HEK293 (cell line): ENCODE measurements around the gene RNASE4.
A peak's percentile ranks its signal among the peaks of the same experiment; 100 is the strongest.

Experiments
- CTCF ChIA-PET: fragments of 350-600 bp; formaldehyde crosslinking; extraction: SDS; loops from one replicate; lab custom pipeline; 2021; ENCODE audit warnings: antibody characterized with exemption; lab: Yijun Ruan, JAX
- POLR2A ChIA-PET: fragments of 300-600 bp; formaldehyde crosslinking; extraction: SDS; loops from one replicate; lab custom pipeline; 2020; ENCODE audit warnings: antibody characterized with exemption, inconsistent platforms; lab: Yijun Ruan, JAX
- H3K27ac ChIP-seq: fragments of 200-500 bp; sonication (Bioruptor generic); 2 replicates; pipeline ENCODE4 v1.5.1; 2014; ENCODE audit warnings: low read depth, low read length, control low read depth, inconsistent platforms; ENCODE audit errors: extremely low read depth
- H3K36me3 ChIP-seq, 2 experiments: fragments of 200-500 bp in 1 of 2; sonication (Bioruptor generic) in 1 of 2; 1 replicate in 1 of 2; 2 replicates in 1 of 2; pipeline ENCODE4 v1.5.1; 2014 to 2017; ENCODE audit warnings: inconsistent platforms in 2 of 2, low read length in 2 of 2; ENCODE audit not compliant: control insufficient read depth in 2 of 2, insufficient read depth in 1 of 2
- H3K4me1 ChIP-seq: fragments of 200-500 bp; sonication (Bioruptor generic); 2 replicates; pipeline ENCODE4 v1.5.1; 2014; ENCODE audit warnings: mild to moderate bottlenecking, low read length, inconsistent platforms; ENCODE audit not compliant: control insufficient read depth, insufficient read depth
- H3K4me3 ChIP-seq: 2 replicates; pipeline ENCODE4 v1.5.1; 2011; ENCODE audit warnings: low read depth, mild to moderate bottlenecking, control low read depth, low read length, moderate library complexity
- H3K9me3 ChIP-seq: fragments of 200-500 bp; sonication (Bioruptor generic); 2 replicates; pipeline ENCODE4 v1.5.1; 2014; ENCODE audit warnings: low read depth, low read length, inconsistent platforms; ENCODE audit not compliant: control insufficient read depth, insufficient read depth
- BCL6B ChIP-seq: fragments of 450-650 bp; formaldehyde crosslinking; IDR thresholded peaks from 2 replicates; pipeline ENCODE4 v1.5.1; 2017; ENCODE audit warnings: missing biosample characterization, missing genetic modification characterization
- GLI4 ChIP-seq: fragments of 450-650 bp; formaldehyde crosslinking; IDR thresholded peaks from 2 replicates; pipeline ENCODE4 v1.5.1; 2016; ENCODE audit warnings: missing biosample characterization, missing genetic modification characterization
- GLIS1 ChIP-seq: fragments of 450-650 bp; formaldehyde crosslinking; IDR thresholded peaks from 2 replicates; pipeline ENCODE4 v1.5.1; 2016; ENCODE audit warnings: missing biosample characterization, missing genetic modification characterization
- HIC1 ChIP-seq: fragments of 450-650 bp; formaldehyde crosslinking; IDR thresholded peaks from 2 replicates; pipeline ENCODE4 v1.5.1; 2016; ENCODE audit warnings: missing biosample characterization, missing genetic modification characterization
- KLF17 ChIP-seq: fragments of 450-650 bp; formaldehyde crosslinking; IDR thresholded peaks from 2 replicates; pipeline ENCODE4 v1.5.1; 2016; ENCODE audit warnings: missing biosample characterization, missing genetic modification characterization
- KLF8 ChIP-seq: fragments of 450-650 bp; formaldehyde crosslinking; IDR thresholded peaks from 2 replicates; pipeline ENCODE4 v1.5.1; 2016; ENCODE audit warnings: missing biosample characterization, missing genetic modification characterization
- OVOL3 ChIP-seq: fragments of 450-650 bp; formaldehyde crosslinking; IDR thresholded peaks from 2 replicates; pipeline ENCODE4 v1.5.1; 2016; ENCODE audit warnings: missing biosample characterization, missing genetic modification characterization
- PBX3 ChIP-seq: sonication (generic); formaldehyde crosslinking; IDR thresholded peaks from 2 replicates; pipeline ENCODE4 v1.8.1; 2022; ENCODE audit warnings: mild to moderate bottlenecking, moderate library complexity, missing genetic modification reagents
- PRDM4 ChIP-seq: fragments of 450-650 bp; formaldehyde crosslinking; IDR thresholded peaks from 2 replicates; pipeline ENCODE4 v1.5.1; 2017; ENCODE audit warnings: missing biosample characterization, missing genetic modification characterization
- REPIN1 ChIP-seq: fragments of 450-650 bp; formaldehyde crosslinking; IDR thresholded peaks from 2 replicates; pipeline ENCODE4 v1.5.1; 2017; ENCODE audit warnings: missing biosample characterization, missing genetic modification characterization, low read depth
- TRIM28 ChIP-seq: IDR thresholded peaks from 2 replicates; pipeline ENCODE4 v1.6.1; 2011; ENCODE audit warnings: low read length, control low read depth, borderline replicate concordance
- ZBTB44 ChIP-seq: fragments of 450-650 bp; IDR thresholded peaks from 2 replicates; pipeline ENCODE4 v1.5.1; 2018; ENCODE audit warnings: missing biosample characterization, mild to moderate bottlenecking, missing genetic modification characterization
- ZNF148 ChIP-seq: fragments of 450-650 bp; formaldehyde crosslinking; IDR thresholded peaks from 2 replicates; pipeline ENCODE4 v1.5.0; 2017; ENCODE audit warnings: missing biosample characterization, missing genetic modification characterization, borderline replicate concordance
- ZNF169 ChIP-seq: fragments of 450-650 bp; formaldehyde crosslinking; IDR thresholded peaks from 2 replicates; pipeline ENCODE4 v1.5.1; 2016; ENCODE audit warnings: missing biosample characterization, missing genetic modification characterization
- ZNF19 ChIP-seq: fragments of 450-650 bp; formaldehyde crosslinking; IDR thresholded peaks from 2 replicates; pipeline ENCODE4; 2016; ENCODE audit warnings: missing biosample characterization, missing genetic modification characterization, low read depth
- ZNF394 ChIP-seq: fragments of 450-650 bp; formaldehyde crosslinking; IDR thresholded peaks from 2 replicates; pipeline ENCODE4 v1.5.1; 2016; ENCODE audit warnings: missing biosample characterization, missing genetic modification characterization, mild to moderate bottlenecking, moderate library complexity, borderline replicate concordance
- ZNF398 ChIP-seq: fragments of 450-650 bp; formaldehyde crosslinking; IDR thresholded peaks from 2 replicates; pipeline ENCODE4 v1.5.1; 2017; ENCODE audit warnings: missing biosample characterization, missing genetic modification characterization
- ZNF600 ChIP-seq: fragments of 450-650 bp; formaldehyde crosslinking; IDR thresholded peaks from 2 replicates; pipeline ENCODE4 v1.5.1; 2016; ENCODE audit warnings: missing biosample characterization, missing genetic modification characterization
- ZNF660 ChIP-seq: fragments of 450-650 bp; IDR thresholded peaks from 2 replicates; pipeline ENCODE4 v1.5.1; 2018; ENCODE audit warnings: missing biosample characterization, mild to moderate bottlenecking, missing genetic modification characterization
- ZSCAN23 ChIP-seq: fragments of 450-650 bp; formaldehyde crosslinking; IDR thresholded peaks from 2 replicates; pipeline ENCODE4 v1.5.1; 2016; ENCODE audit warnings: missing biosample characterization, missing genetic modification characterization

RNASE4 gene

GRCh38 chr14:20657216-20658211 is 26.8 kb upstream of the RNASE4 start:
- H3K4me3 ChIP-seq = peak overlapping the region; percentile 7; the same call in 1 of the 2 replicates
- H3K27ac ChIP-seq = no peak overlapping the region
- H3K36me3 ChIP-seq = no peaks in the 10 kb centered on the region
- no peaks in the 10 kb centered on the region for H3K4me1 ChIP-seq
- no peaks in the 10 kb centered on the region for H3K9me3 ChIP-seq
- ChIA-PET CTCF (interaction anchor here (0.5 to 4.1 kb wide), 16 partner anchors 11 to 447 kb away, joined by 3 to 21 read pairs (median 4); partner anchors contain the start of gene RNASE4), POLR2A (interaction anchor here (0.7 to 3.2 kb wide), 5 partner anchors 23 to 188 kb away, joined by 3 to 16 read pairs (median 4); no protein-coding TSS in a partner anchor)
- peak; percentile 70; the same call in 1 of the 2 replicates for TF ChIP-seq ZSCAN23 (tag by site-specific recombination)
- TF ChIP-seq BCL6B (tag by site-specific recombination) = peak; percentile 69
- TF ChIP-seq ZNF169 (tag by site-specific recombination) = no peak
- no peak for TF ChIP-seq REPIN1 (tag by site-specific recombination)
- peak; percentile 87; the same call in 1 of the 2 replicates for TF ChIP-seq KLF8 (tag by site-specific recombination)
- peak; percentile 98 for TF ChIP-seq ZNF660 (tag by site-specific recombination)
- TF ChIP-seq ZNF600 (tag by site-specific recombination) = no peak; the same call in 1 of the 2 replicates
- peak; percentile 56 for TF ChIP-seq GLIS1 (tag by site-specific recombination)
- peak; percentile 66 for TF ChIP-seq ZBTB44 (tag by site-specific recombination)
- TF ChIP-seq KLF17 = peak; percentile 89; the same call in 1 of the 2 replicates
- TF ChIP-seq GLI4 (tag by site-specific recombination) = peak; percentile 74; the same call in 1 of the 2 replicates
- peak; percentile 75 for TF ChIP-seq ZNF148 (tag by site-specific recombination)
- peak; percentile 78 for TF ChIP-seq ZNF394 (tag by site-specific recombination)
- peak; percentile 42; the same call in 1 of the 2 replicates for TF ChIP-seq ZNF398 (tag by site-specific recombination)
- no peak for TF ChIP-seq OVOL3
- peak; percentile 69; the same call in 1 of the 2 replicates for TF ChIP-seq TRIM28
- no peak for TF ChIP-seq PBX3 (CRISPR knock-in tag)
- TF ChIP-seq ZNF19 = no peak
- no peak for TF ChIP-seq PRDM4
- no peak for TF ChIP-seq HIC1 (tag by site-specific recombination)
